SK-N-SH (cell line): ENCODE measurements around the gene TPSB2. TPM values are rescaled to one million over a fixed set of nuclear protein-coding genes. Genes with fewer than 3 reads are reported as not detected.

Experiments used
- CTCF ChIA-PET: fragments of 300-600, 350-600 bp; formaldehyde crosslinking; extraction: SDS; loops from one replicate; lab custom pipeline; 2021; lab: Yijun Ruan, JAX
- POLR2A ChIA-PET: fragments of 350-600 bp; sonication (Branson Sonifier 250); formaldehyde crosslinking; extraction: SDS; loops from one replicate; lab custom pipeline; 2020; ENCODE audit warnings: antibody characterized with exemption, inconsistent platforms; lab: Yijun Ruan, JAX
- DNase-seq: peaks from one replicate; pipeline ENCODE4 v3.0.0; 2012
- H2AFZ ChIP-seq: fragments of 200-600 bp; sonication (generic); 2 replicates; pipeline ENCODE4 v1.8.1; 2016; ENCODE audit warnings: antibody characterized with exemption, mild to moderate bottlenecking, low read depth
- H3F3A ChIP-seq: fragments of 200-600 bp; sonication (generic); replicated peaks from 2 replicates; pipeline ENCODE3; 2016; ENCODE audit warnings: antibody characterized with exemption, mild to moderate bottlenecking; ENCODE audit not compliant: insufficient read depth
- H3K27ac ChIP-seq, 2 experiments: fragments of 200-500 bp in 1 of 2; fragments of 200-600 bp in 1 of 2; sonication (Bioruptor generic) in 1 of 2; sonication (generic), shearing (Covaris generic) in 1 of 2; 2 replicates each; pipeline versions ENCODE4 v1.5.1 to v1.6.1; 2014 to 2016; ENCODE audit warnings: low read depth in 2 of 2, inconsistent platforms in 1 of 2, low read length in 1 of 2, mild to moderate bottlenecking in 1 of 2, mixed read lengths in 1 of 2
- H3K27me3 ChIP-seq: fragments of 200-600 bp; sonication (generic), shearing (Covaris generic); 2 replicates; pipeline ENCODE4 v1.6.1; 2016; ENCODE audit warnings: mixed run types; ENCODE audit not compliant: insufficient read depth
- H3K36me3 ChIP-seq, 2 experiments: fragments of 200-500 bp in 1 of 2; fragments of 200-600 bp in 1 of 2; sonication (Bioruptor generic) in 1 of 2; sonication (generic) in 1 of 2; replicated peaks in 1 of 2; 2 replicates each; pipeline versions ENCODE3 to v1.5.1; 2014 to 2016; ENCODE audit warnings: low read length in 1 of 2, mild to moderate bottlenecking in 1 of 2; ENCODE audit not compliant: insufficient read depth in 2 of 2, control insufficient read depth in 1 of 2
- H3K4me1 ChIP-seq, 2 experiments: fragments of 200-500 bp in 1 of 2; fragments of 200-600 bp in 1 of 2; sonication (Bioruptor generic) in 1 of 2; sonication (generic), shearing (Covaris generic) in 1 of 2; 2 replicates each; pipeline versions ENCODE4 v1.5.1 to v1.6.1; 2014 to 2016; ENCODE audit warnings: low read depth in 1 of 2, low read length in 1 of 2, mixed run types in 1 of 2; ENCODE audit not compliant: insufficient read depth in 2 of 2, control insufficient read depth in 1 of 2
- H3K4me2 ChIP-seq: fragments of 200-600 bp; sonication (generic), shearing (Covaris generic); 2 replicates; pipeline ENCODE4 v1.6.1; 2017; ENCODE audit warnings: mixed run types
- H3K4me3 ChIP-seq, 2 experiments: fragments of 200-500 bp in 1 of 2; fragments of 200-600 bp in 1 of 2; sonication (Bioruptor generic) in 1 of 2; sonication (generic), shearing (Covaris generic) in 1 of 2; 2 replicates each; pipeline versions ENCODE4 v1.5.1 to v1.8.1; 2014 to 2016; ENCODE audit warnings: low read depth in 2 of 2, inconsistent platforms in 1 of 2, low read length in 1 of 2, mild to moderate bottlenecking in 1 of 2, mixed read lengths in 1 of 2, moderate library complexity in 1 of 2
- H3K79me2 ChIP-seq: fragments of 200-600 bp; sonication (generic); 2 replicates; pipeline ENCODE4 v1.8.1; 2017; ENCODE audit warnings: mild to moderate bottlenecking; ENCODE audit not compliant: insufficient read depth
- H3K9ac ChIP-seq: fragments of 200-600 bp; sonication (generic); 2 replicates; pipeline ENCODE4 v1.6.1; 2017; ENCODE audit warnings: mixed run types
- H3K9me2 ChIP-seq: fragments of 200-600 bp; sonication (generic); 2 replicates; pipeline ENCODE4 v1.6.1; 2017; ENCODE audit warnings: mixed run types
- H3K9me3 ChIP-seq: fragments of 200-600 bp; sonication (generic); 2 replicates; pipeline ENCODE4 v1.6.1; 2017; ENCODE audit warnings: mixed run types, mild to moderate bottlenecking, moderate library complexity
- H4K20me1 ChIP-seq: fragments of 200-600 bp; sonication (generic); 2 replicates; pipeline ENCODE4 v1.6.1; 2017; ENCODE audit warnings: mild to moderate bottlenecking, mixed run types; ENCODE audit not compliant: insufficient read depth
- EP300 ChIP-seq, 2 experiments: IDR thresholded peaks; 2 replicates each; pipeline versions ENCODE4 v1.4.0 to v1.6.1; 2012; ENCODE audit warnings: borderline replicate concordance in 1 of 2, low read depth in 1 of 2, low read length in 1 of 2
- EZH2phosphoT487 ChIP-seq: fragments of 200-600 bp; sonication (generic); IDR thresholded peaks from 2 replicates; pipeline ENCODE4 v1.6.1; 2017; ENCODE audit warnings: low read depth, mixed run types, mild to moderate bottlenecking, antibody characterized with exemption, moderate library complexity, borderline replicate concordance
- FOSL2 ChIP-seq: IDR thresholded peaks from 2 replicates; pipeline ENCODE4 v1.4.0; 2012; ENCODE audit warnings: low read depth, mild to moderate bottlenecking, moderate library complexity, borderline replicate concordance
- FOXJ3 ChIP-seq: sonication (generic); formaldehyde crosslinking; IDR thresholded peaks from 2 replicates; pipeline ENCODE4 v1.5.1; 2020; ENCODE audit warnings: mild to moderate bottlenecking, missing genetic modification reagents
- FOXM1 ChIP-seq: IDR thresholded peaks from 2 replicates; pipeline ENCODE4 v1.4.0; 2012; ENCODE audit warnings: low read depth, mild to moderate bottlenecking
- GABPA ChIP-seq: IDR thresholded peaks from 2 replicates; pipeline ENCODE4 v1.4.0; 2012; ENCODE audit warnings: low read depth, mild to moderate bottlenecking
- GATA2 ChIP-seq: sonication (generic); formaldehyde crosslinking; IDR thresholded peaks from 2 replicates; pipeline ENCODE4 v1.5.0; 2020; ENCODE audit warnings: mild to moderate bottlenecking, missing genetic modification reagents
- NFIC ChIP-seq: IDR thresholded peaks from 2 replicates; pipeline ENCODE4 v1.4.0; 2012; ENCODE audit warnings: borderline replicate concordance
- RAD21 ChIP-seq: IDR thresholded peaks from 2 replicates; pipeline ENCODE4 v1.6.1; 2012; ENCODE audit warnings: mild to moderate bottlenecking, low read length
- RFX5 ChIP-seq: IDR thresholded peaks from 2 replicates; pipeline ENCODE4 v1.6.1; 2012; ENCODE audit warnings: mild to moderate bottlenecking, improper control_type of control experiment, low read length
- RXRA ChIP-seq: IDR thresholded peaks from 2 replicates; pipeline ENCODE4 v1.4.0; 2012; ENCODE audit warnings: low read depth, mild to moderate bottlenecking, borderline replicate concordance
- SIN3A ChIP-seq: IDR thresholded peaks from 2 replicates; pipeline ENCODE4 v1.6.1; 2012; ENCODE audit warnings: low read depth, mild to moderate bottlenecking, low read length, moderate library complexity, borderline replicate concordance
- SMC3 ChIP-seq: IDR thresholded peaks from 2 replicates; pipeline ENCODE4 v1.6.1; 2012; ENCODE audit warnings: low read depth, low read length, improper control_type of control experiment
- TEAD4 ChIP-seq: IDR thresholded peaks from 2 replicates; pipeline ENCODE4 v1.4.0; 2012; ENCODE audit warnings: mild to moderate bottlenecking, borderline replicate concordance; ENCODE audit not compliant: insufficient read depth
- YY1 ChIP-seq: IDR thresholded peaks from 2 replicates; pipeline ENCODE4 v1.4.0; 2012; ENCODE audit warnings: low read depth, mild to moderate bottlenecking
- WGBS: methylation state at CpG from one replicate; pipeline ENCODE4 v1.1.6; 2017; ENCODE audit warnings: low lambda C conversion rate; 5-methylcytosine and 5-hydroxymethylcytosine counted together
- polyA plus RNA-seq, 3 experiments: library from polyadenylated mRNA; depleted of rRNA; stranded (reverse); fragments of >200 nt; gene quantifications; 2 replicates each; pipeline ENCODE4 v1.2.3, GENCODE V29; 2012
- TF ChIP-seq, protein P1 (sequence below): fragments of 150-350 bp; IDR thresholded peaks from 2 replicates; pipeline ENCODE4 v1.6.1; 2017; ENCODE audit warnings: antibody characterized with exemption, low read length, low read depth, borderline replicate concordance
- TF ChIP-seq, protein P2 (sequence below): fragments of 150-350 bp; IDR thresholded peaks from 2 replicates; pipeline ENCODE4 v1.6.1; 2016; ENCODE audit warnings: mild to moderate bottlenecking, low read depth, low read length
- TF ChIP-seq, protein P3 (sequence below): fragments of 200-600 bp; sonication (generic); IDR thresholded peaks from 2 replicates; pipeline ENCODE4 v1.6.1; 2017; ENCODE audit warnings: antibody characterized with exemption, mild to moderate bottlenecking, moderate library complexity
- TF ChIP-seq, protein P4 (sequence below): IDR thresholded peaks from 2 replicates; pipeline ENCODE4 v1.6.1; 2012; ENCODE audit warnings: mild to moderate bottlenecking, low read depth, low read length, moderate library complexity

Gene TPSB2
- polyA plus RNA-seq, 1 of the 3 experiments (the other 2 are of a cell fraction), result not detected

DNA sequence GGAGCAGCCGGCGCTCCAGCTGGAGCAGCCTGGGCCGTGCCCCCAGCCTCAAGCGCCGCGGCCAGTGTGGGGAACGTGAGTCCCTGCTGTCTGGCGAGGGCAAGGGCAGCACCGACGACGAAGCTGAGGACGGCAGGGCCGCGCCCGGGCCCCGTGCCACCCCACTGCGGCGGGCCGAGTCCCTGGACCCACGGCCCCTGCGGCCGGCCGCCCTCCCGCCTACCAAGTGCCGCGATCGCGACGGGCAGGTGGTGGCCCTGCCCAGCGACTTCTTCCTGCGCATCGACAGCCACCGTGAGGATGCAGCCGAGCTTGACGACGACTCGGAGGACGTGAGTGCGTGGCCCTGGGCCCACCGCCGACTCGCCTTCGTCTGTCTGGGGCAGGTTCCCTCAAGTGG lies 20.9 kb downstream of the TPSB2 start:
- WGBS, result 51% methylated on average over 11 of the region's 43 CpGs
- H3K4me1 ChIP-seq, result no peaks in the 10 kb centered on the region
- no peak overlapping the region for H3K4me3 ChIP-seq
- H4K20me1 ChIP-seq, result 0 out of 2 replicates have a peak, but pooled peaks cover 2% of the 10 kb centered on the region
- no peak overlapping the region for H3K27ac ChIP-seq
- H3K9ac ChIP-seq, result no peak overlapping the region
- peaks cover 71% of the 10 kb centered on the region for H3K27me3 ChIP-seq
- ChIA-PET POLR2A (no interaction called here), CTCF (interaction anchor here (0.7 to 1.9 kb wide), 2 partner anchors 9 to 13 kb away, joined by 3 to 5 read pairs; no protein-coding TSS in a partner anchor)
- no peak for DNase-seq
- TF ChIP-seq NFIC (no peak), RFX5 (no peak), FOXM1 (no peak), GABPA (no peak)
- H3K4me2 ChIP-seq, result no peak overlapping the region
- no peaks in the 10 kb centered on the region for H3K9me2 ChIP-seq
- no peaks in the 10 kb centered on the region for H3K9me3 ChIP-seq
- H3F3A ChIP-seq, result no peaks in the 10 kb centered on the region
- H2AFZ ChIP-seq, result no peak overlapping the region
- H3K79me2 ChIP-seq, result no peaks in the 10 kb centered on the region
- no peaks in the 10 kb centered on the region for H3K36me3 ChIP-seq

DNA sequence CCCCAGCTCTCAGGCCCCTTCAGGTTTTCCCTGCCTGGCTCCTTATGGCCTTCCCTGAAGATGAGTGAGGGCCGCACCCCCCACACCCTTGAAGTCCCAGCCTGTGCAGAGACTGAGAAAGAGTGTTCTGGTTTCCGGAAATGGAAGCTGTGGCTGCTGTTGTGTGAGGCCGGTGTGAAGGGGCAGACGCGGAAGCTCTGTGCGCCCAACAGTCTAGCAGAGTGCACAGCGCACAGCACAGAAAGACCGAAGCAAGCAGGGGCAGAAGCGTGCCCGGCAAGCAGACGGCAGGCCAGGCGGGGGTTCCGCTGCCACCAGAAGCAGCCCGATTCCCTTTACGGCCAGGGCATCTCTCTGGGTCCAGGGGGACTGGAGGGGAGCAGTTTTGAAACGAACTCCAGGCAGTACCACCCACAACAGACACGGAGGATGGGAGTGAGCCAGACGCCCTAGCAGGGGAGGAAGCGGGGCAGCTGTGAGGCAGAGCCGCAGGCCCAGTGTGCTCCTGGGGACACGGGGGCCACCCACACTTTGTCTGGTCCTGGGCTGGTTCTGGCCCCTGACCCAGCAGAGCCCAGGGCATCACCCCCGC lies 21.6 kb downstream of the TPSB2 start:
- Histone ChIP-seq H3K27ac (no peak overlapping the region), H3K27me3 (peaks cover 70% of the 10 kb centered on the region), H3K36me3 (no peaks in the 10 kb centered on the region), H3K4me3 (no peak overlapping the region), H3K9me2 (no peaks in the 10 kb centered on the region), H3K79me2 (no peaks in the 10 kb centered on the region), H3K9me3 (no peaks in the 10 kb centered on the region), H2AFZ (no peak overlapping the region), H3K9ac (no peak overlapping the region), H3F3A (no peaks in the 10 kb centered on the region), H3K4me2 (no peak overlapping the region), H4K20me1 (0 out of 2 replicates have a peak, but pooled peaks cover 2% of the 10 kb centered on the region), H3K4me1 (no peaks in the 10 kb centered on the region)
- 13% methylated on average over 21 of the region's 22 CpGs for WGBS
- CTCF ChIA-PET, result interaction anchor here (0.7 to 1.9 kb wide), 4 partner anchors 10 to 105 kb away, joined by 3 to 7 read pairs (median 4); no protein-coding TSS in a partner anchor
- POLR2A ChIA-PET, result no interaction called here
- TF ChIP-seq FOXJ3, result no peak
- TF ChIP-seq SIN3A, result no peak
- TF ChIP-seq, protein P1, sequence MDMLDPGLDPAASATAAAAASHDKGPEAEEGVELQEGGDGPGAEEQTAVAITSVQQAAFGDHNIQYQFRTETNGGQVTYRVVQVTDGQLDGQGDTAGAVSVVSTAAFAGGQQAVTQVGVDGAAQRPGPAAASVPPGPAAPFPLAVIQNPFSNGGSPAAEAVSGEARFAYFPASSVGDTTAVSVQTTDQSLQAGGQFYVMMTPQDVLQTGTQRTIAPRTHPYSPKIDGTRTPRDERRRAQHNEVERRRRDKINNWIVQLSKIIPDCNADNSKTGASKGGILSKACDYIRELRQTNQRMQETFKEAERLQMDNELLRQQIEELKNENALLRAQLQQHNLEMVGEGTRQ, result no peak
- TF ChIP-seq, protein P2, sequence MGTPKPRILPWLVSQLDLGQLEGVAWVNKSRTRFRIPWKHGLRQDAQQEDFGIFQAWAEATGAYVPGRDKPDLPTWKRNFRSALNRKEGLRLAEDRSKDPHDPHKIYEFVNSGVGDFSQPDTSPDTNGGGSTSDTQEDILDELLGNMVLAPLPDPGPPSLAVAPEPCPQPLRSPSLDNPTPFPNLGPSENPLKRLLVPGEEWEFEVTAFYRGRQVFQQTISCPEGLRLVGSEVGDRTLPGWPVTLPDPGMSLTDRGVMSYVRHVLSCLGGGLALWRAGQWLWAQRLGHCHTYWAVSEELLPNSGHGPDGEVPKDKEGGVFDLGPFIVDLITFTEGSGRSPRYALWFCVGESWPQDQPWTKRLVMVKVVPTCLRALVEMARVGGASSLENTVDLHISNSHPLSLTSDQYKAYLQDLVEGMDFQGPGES, result no peak
- TF ChIP-seq GATA2 (CRISPR knock-in tag), result no peak
- no peak for TF ChIP-seq RAD21
- no peak for TF ChIP-seq FOXM1
- TF ChIP-seq, protein P3, sequence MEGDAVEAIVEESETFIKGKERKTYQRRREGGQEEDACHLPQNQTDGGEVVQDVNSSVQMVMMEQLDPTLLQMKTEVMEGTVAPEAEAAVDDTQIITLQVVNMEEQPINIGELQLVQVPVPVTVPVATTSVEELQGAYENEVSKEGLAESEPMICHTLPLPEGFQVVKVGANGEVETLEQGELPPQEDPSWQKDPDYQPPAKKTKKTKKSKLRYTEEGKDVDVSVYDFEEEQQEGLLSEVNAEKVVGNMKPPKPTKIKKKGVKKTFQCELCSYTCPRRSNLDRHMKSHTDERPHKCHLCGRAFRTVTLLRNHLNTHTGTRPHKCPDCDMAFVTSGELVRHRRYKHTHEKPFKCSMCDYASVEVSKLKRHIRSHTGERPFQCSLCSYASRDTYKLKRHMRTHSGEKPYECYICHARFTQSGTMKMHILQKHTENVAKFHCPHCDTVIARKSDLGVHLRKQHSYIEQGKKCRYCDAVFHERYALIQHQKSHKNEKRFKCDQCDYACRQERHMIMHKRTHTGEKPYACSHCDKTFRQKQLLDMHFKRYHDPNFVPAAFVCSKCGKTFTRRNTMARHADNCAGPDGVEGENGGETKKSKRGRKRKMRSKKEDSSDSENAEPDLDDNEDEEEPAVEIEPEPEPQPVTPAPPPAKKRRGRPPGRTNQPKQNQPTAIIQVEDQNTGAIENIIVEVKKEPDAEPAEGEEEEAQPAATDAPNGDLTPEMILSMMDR, result no peak
- TF ChIP-seq FOSL2, result no peak
- no peak for TF ChIP-seq RFX5
- no peak for TF ChIP-seq EP300 (IDR thresholded peaks at IDR 0.05; ENCODE audit: borderline replicate concordance in 1 of 2, low read depth in 1 of 2, low read length in 1 of 2)
- no peak for TF ChIP-seq YY1
- TF ChIP-seq RXRA, result no peak
- no peak for TF ChIP-seq TEAD4
- TF ChIP-seq, protein P4, sequence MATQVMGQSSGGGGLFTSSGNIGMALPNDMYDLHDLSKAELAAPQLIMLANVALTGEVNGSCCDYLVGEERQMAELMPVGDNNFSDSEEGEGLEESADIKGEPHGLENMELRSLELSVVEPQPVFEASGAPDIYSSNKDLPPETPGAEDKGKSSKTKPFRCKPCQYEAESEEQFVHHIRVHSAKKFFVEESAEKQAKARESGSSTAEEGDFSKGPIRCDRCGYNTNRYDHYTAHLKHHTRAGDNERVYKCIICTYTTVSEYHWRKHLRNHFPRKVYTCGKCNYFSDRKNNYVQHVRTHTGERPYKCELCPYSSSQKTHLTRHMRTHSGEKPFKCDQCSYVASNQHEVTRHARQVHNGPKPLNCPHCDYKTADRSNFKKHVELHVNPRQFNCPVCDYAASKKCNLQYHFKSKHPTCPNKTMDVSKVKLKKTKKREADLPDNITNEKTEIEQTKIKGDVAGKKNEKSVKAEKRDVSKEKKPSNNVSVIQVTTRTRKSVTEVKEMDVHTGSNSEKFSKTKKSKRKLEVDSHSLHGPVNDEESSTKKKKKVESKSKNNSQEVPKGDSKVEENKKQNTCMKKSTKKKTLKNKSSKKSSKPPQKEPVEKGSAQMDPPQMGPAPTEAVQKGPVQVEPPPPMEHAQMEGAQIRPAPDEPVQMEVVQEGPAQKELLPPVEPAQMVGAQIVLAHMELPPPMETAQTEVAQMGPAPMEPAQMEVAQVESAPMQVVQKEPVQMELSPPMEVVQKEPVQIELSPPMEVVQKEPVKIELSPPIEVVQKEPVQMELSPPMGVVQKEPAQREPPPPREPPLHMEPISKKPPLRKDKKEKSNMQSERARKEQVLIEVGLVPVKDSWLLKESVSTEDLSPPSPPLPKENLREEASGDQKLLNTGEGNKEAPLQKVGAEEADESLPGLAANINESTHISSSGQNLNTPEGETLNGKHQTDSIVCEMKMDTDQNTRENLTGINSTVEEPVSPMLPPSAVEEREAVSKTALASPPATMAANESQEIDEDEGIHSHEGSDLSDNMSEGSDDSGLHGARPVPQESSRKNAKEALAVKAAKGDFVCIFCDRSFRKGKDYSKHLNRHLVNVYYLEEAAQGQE, result no peak
- TF ChIP-seq SMC3, result no peak
- no peak for TF ChIP-seq GABPA
- TF ChIP-seq EZH2phosphoT487, result no peak
- no peak for DNase-seq
